H9 (cell line): ENCODE measurements around the gene ZNF287. TPM values are rescaled to one million over a fixed set of nuclear protein-coding genes. Genes with fewer than 3 reads are reported as not detected.

Experiments
- DNase-seq: peaks from one replicate; pipeline ENCODE4 v3.0.0-alpha.2; 2017
- H2AFZ ChIP-seq: one replicate; pipeline ENCODE4 v1.6.1; 2013; ENCODE audit warnings: mild to moderate bottlenecking, low read length, control low read depth, moderate library complexity
- H2AK5ac ChIP-seq: 2 replicates; pipeline ENCODE4 v1.6.1; 2013; ENCODE audit warnings: low read length, control low read depth, mixed read lengths; ENCODE audit not compliant: insufficient read length
- H2BK120ac ChIP-seq: one replicate; pipeline ENCODE4 v1.6.1; 2013; ENCODE audit warnings: low read depth, mild to moderate bottlenecking, low read length, control low read depth, inconsistent platforms; ENCODE audit not compliant: poor library complexity, severe bottlenecking
- H2BK12ac ChIP-seq: 2 replicates; pipeline ENCODE4 v1.6.1; 2013; ENCODE audit warnings: low read length, control low read depth, mixed read lengths, low read depth; ENCODE audit not compliant: insufficient read length
- H2BK15ac ChIP-seq: 2 replicates; pipeline ENCODE4 v1.6.1; 2013; ENCODE audit warnings: low read depth, low read length, control low read depth
- H2BK20ac ChIP-seq: one replicate; pipeline ENCODE4 v1.6.1; 2013; ENCODE audit warnings: low read depth, mild to moderate bottlenecking, low read length, control low read depth, inconsistent platforms; ENCODE audit not compliant: poor library complexity, severe bottlenecking
- H2BK5ac ChIP-seq: 2 replicates; pipeline ENCODE4 v1.6.1; 2013; ENCODE audit warnings: low read length, control low read depth, mixed read lengths; ENCODE audit not compliant: insufficient read length
- H3K14ac ChIP-seq: 2 replicates; pipeline ENCODE4 v1.6.1; 2013; ENCODE audit warnings: low read length, control low read depth; ENCODE audit not compliant: insufficient read depth
- H3K18ac ChIP-seq: 2 replicates; pipeline ENCODE4 v1.6.1; 2013; ENCODE audit warnings: low read depth, mild to moderate bottlenecking, mixed read lengths, low read length, control low read depth; ENCODE audit not compliant: insufficient read length
- H3K23ac ChIP-seq: 2 replicates; pipeline ENCODE4 v1.6.1; 2013; ENCODE audit warnings: low read length, control low read depth, mixed read lengths, low read depth; ENCODE audit not compliant: insufficient read length
- H3K23me2 ChIP-seq: 2 replicates; pipeline ENCODE4 v1.6.1; 2013; ENCODE audit warnings: low read depth, mild to moderate bottlenecking, mixed read lengths, low read length, control low read depth; ENCODE audit not compliant: insufficient read length, poor library complexity, severe bottlenecking
- H3K27ac ChIP-seq: 2 replicates; pipeline ENCODE4 v1.5.1; 2013; ENCODE audit warnings: low read length, control low read depth, mixed read lengths, low read depth; ENCODE audit not compliant: insufficient read length
- H3K27me3 ChIP-seq: 2 replicates; pipeline ENCODE4 v1.6.1; 2013; ENCODE audit warnings: low read length, control low read depth, inconsistent platforms; ENCODE audit not compliant: insufficient read depth
- H3K4ac ChIP-seq: 2 replicates; pipeline ENCODE4 v1.6.1; 2013; ENCODE audit warnings: low read depth, mild to moderate bottlenecking, control low read depth, inconsistent platforms, low read length, moderate library complexity
- H3K4me1 ChIP-seq: 2 replicates; pipeline ENCODE4 v1.6.1; 2013; ENCODE audit warnings: low read length, control low read depth, inconsistent platforms; ENCODE audit not compliant: insufficient read depth
- H3K4me2 ChIP-seq: 2 replicates; pipeline ENCODE4 v1.6.1; 2013; ENCODE audit warnings: low read length, control low read depth, mixed read lengths; ENCODE audit not compliant: insufficient read length, insufficient read depth
- H3K56ac ChIP-seq: 2 replicates; pipeline ENCODE4 v1.6.1; 2013; ENCODE audit warnings: low read depth, mild to moderate bottlenecking, mixed read lengths, low read length, control low read depth; ENCODE audit not compliant: insufficient read length
- H3K79me1 ChIP-seq: 2 replicates; pipeline ENCODE4 v1.6.1; 2013; ENCODE audit warnings: low read depth, mild to moderate bottlenecking, moderate library complexity, low read length, control low read depth, inconsistent platforms; ENCODE audit not compliant: insufficient read depth, poor library complexity, severe bottlenecking
- H3K79me2 ChIP-seq: 2 replicates; pipeline ENCODE4 v1.6.1; 2013; ENCODE audit warnings: low read length, control low read depth, inconsistent platforms; ENCODE audit not compliant: insufficient read depth
- H3K9ac ChIP-seq: 2 replicates; pipeline ENCODE4 v1.6.1; 2013; ENCODE audit warnings: low read length, control low read depth, mixed read lengths; ENCODE audit not compliant: insufficient read length; ENCODE audit errors: extremely low read depth
- H3K9me3 ChIP-seq: one replicate; pipeline ENCODE4 v1.6.1; 2013; ENCODE audit warnings: low read depth, low read length, inconsistent platforms; ENCODE audit not compliant: control insufficient read depth
- H3T11ph ChIP-seq: one replicate; pipeline ENCODE4 v1.6.1; 2013; ENCODE audit warnings: mild to moderate bottlenecking, low read length, control low read depth, inconsistent platforms
- H4K20me1 ChIP-seq: one replicate; pipeline ENCODE4 v1.6.1; 2013; ENCODE audit not compliant: control insufficient read depth, insufficient read length, insufficient read depth
- H4K5ac ChIP-seq: 2 replicates; pipeline ENCODE4 v1.6.1; 2013; ENCODE audit warnings: low read depth, mild to moderate bottlenecking, mixed read lengths, low read length, control low read depth; ENCODE audit not compliant: insufficient read length
- H4K8ac ChIP-seq: replicated peaks from 2 replicates; pipeline ENCODE4 v1.6.1; 2013; ENCODE audit warnings: low read length, control low read depth, mixed read lengths, low read depth; ENCODE audit not compliant: insufficient read length
- H4K91ac ChIP-seq: 2 replicates; pipeline ENCODE4 v1.6.1; 2013; ENCODE audit warnings: low read depth, mild to moderate bottlenecking, moderate library complexity, mixed read lengths, low read length, control low read depth; ENCODE audit not compliant: insufficient read length
- H3K27ac Mint-ChIP-seq, 3 experiments: 2 replicates in 2 of 3; 3 replicates in 1 of 3; pipeline ENCODE4 v1.8.0; 2020 to 2021; ENCODE audit warnings: mixed read lengths in 3 of 3, mild to moderate bottlenecking in 1 of 3, moderate library complexity in 1 of 3
- H3K27me3 Mint-ChIP-seq: 2 replicates; pipeline ENCODE4 v1.8.0; 2021; ENCODE audit warnings: low read depth, mild to moderate bottlenecking, moderate library complexity, mixed read lengths
- H3K36me3 Mint-ChIP-seq, 3 experiments: 2 replicates in 2 of 3; 3 replicates in 1 of 3; pipeline ENCODE4 v1.8.0; 2020 to 2021; ENCODE audit warnings: low read depth in 3 of 3, mixed read lengths in 3 of 3; ENCODE audit not compliant: insufficient read depth in 1 of 3
- H3K4me1 Mint-ChIP-seq, 2 experiments: 2 replicates each; pipeline ENCODE4 v1.8.0; 2020; ENCODE audit warnings: mixed read lengths in 2 of 2
- H3K4me3 Mint-ChIP-seq, 2 experiments: 2 replicates in 1 of 2; 3 replicates in 1 of 2; pipeline ENCODE4 v1.8.0; 2020 to 2021; ENCODE audit warnings: mild to moderate bottlenecking in 2 of 2, mixed read lengths in 2 of 2, moderate library complexity in 1 of 2
- H3K9me3 Mint-ChIP-seq, 2 experiments: 2 replicates in 1 of 2; 3 replicates in 1 of 2; pipeline ENCODE4 v1.8.0; 2020; ENCODE audit warnings: mild to moderate bottlenecking in 2 of 2, mixed read lengths in 2 of 2, moderate library complexity in 1 of 2
- CTCF ChIP-seq: fragments of 200-600 bp; sonication (generic); conservative IDR thresholded peaks from 3 replicates; pipeline ENCODE4 v1.8.0; 2021; ENCODE audit warnings: antibody characterized with exemption, mild to moderate bottlenecking
- WGBS: extraction: QIAGEN DNeasy Blood & Tissue Kit; methylation state at CpG from one replicate; pipeline ENCODE4 v1.1.7; 2013; ENCODE audit warnings: missing lambda C conversion rate, low lambda C conversion rate, mixed read lengths; ENCODE audit not compliant: insufficient read length; ENCODE audit errors: extremely low coverage; 5-methylcytosine and 5-hydroxymethylcytosine counted together
- long read RNA-seq: library from polyadenylated mRNA; unstranded; transcript quantifications from one replicate; pipeline ENCODE4 v2.0.0, GENCODE V29; 2020
- total RNA-seq: library from RNA; stranded (reverse); gene quantifications from 2 replicates; pipeline ENCODE4 v1.2.1, GENCODE V29; 2021

The ZNF287 gene
- 4.8 and 7.1 TPM in 2 replicates for total RNA-seq
- long read RNA-seq, transcript ZNF287-202 (6 exons, 3,208 nt): major isoform, 15 of 32 reads
- long read RNA-seq, partial matches to known transcripts: 7 of 32 reads
- long read RNA-seq, other reads (novel, unspliced or antisense): 9 of 32 reads

GRCh38 chr17:16568541-16569357 is at the start of gene ZNF287:
ZNF287 (minus strand) TSS chr17:16569204; CDS start chr17:16567731, 1,473 bp downstream.
- Histone ChIP-seq H2AK5ac (no peak within 1 kb of the TSS), H3K27me3 (peaks cover 10% of the 10 kb centered on the region), H3T11ph (no peak within 1 kb of the TSS), H3K56ac (no peak within 1 kb of the TSS), H3K18ac (no peak within 1 kb of the TSS), H3K23me2 (peaks cover 7% of the 10 kb centered on the region), H3K14ac (peak within 1 kb of the TSS; percentile 62; the same call in 1 of the 2 replicates), H3K27ac (no peak within 1 kb of the TSS), H4K8ac (no peak within 1 kb of the TSS), H3K4me1 (no peaks in the 10 kb centered on the region), H2BK120ac (no peak within 1 kb of the TSS), H4K5ac (no peak within 1 kb of the TSS), H3K23ac (no peak within 1 kb of the TSS), H3K79me1 (no peaks in the 10 kb centered on the region), H2AFZ (no peak within 1 kb of the TSS), H4K91ac (no peak within 1 kb of the TSS), H3K4ac (no peak within 1 kb of the TSS), H3K4me2 (peak within 1 kb of the TSS; percentile 37), H3K79me2 (no peaks in the 10 kb centered on the region), H2BK5ac (no peak within 1 kb of the TSS), H2BK20ac (no peak within 1 kb of the TSS), H2BK12ac (no peak within 1 kb of the TSS), H4K20me1 (no peaks in the 10 kb centered on the region), H3K9me3 (no peaks in the 10 kb centered on the region), H3K9ac (no peak within 1 kb of the TSS), H2BK15ac (no peak within 1 kb of the TSS)
- peak within 1 kb of the TSS; percentile 77 to 85 for H3K4me3 Mint-ChIP-seq
- peak; percentile 96 for DNase-seq
- H3K4me1 Mint-ChIP-seq: peaks cover 3 to 9% of the 10 kb centered on the region in 2 experiments
- no peak within 1 kb of the TSS; a peak in 1 of 7 replicates for H3K27ac Mint-ChIP-seq
- peaks cover 50% of the 10 kb centered on the region for H3K27me3 Mint-ChIP-seq
- no CpG with 5 or more reads among the region's 77 CpGs for WGBS
- H3K36me3 Mint-ChIP-seq: peaks cover 0 to 11% (median 5%) of the 10 kb centered on the region in 3 experiments; a peak in 3 of 7 replicates
- no peak for TF ChIP-seq CTCF
- no peaks in the 10 kb centered on the region for H3K9me3 Mint-ChIP-seq
